ENCODE measurements around the gene L3MBTL3. TPM values are rescaled to one million over a fixed set of nuclear protein-coding genes. Genes with fewer than 3 reads are reported as not detected.

Gene L3MBTL3
- total RNA-seq, 4 donors from 2014 or later, result 8.1 to 18.1 (median 14.2) TPM

DNA sequence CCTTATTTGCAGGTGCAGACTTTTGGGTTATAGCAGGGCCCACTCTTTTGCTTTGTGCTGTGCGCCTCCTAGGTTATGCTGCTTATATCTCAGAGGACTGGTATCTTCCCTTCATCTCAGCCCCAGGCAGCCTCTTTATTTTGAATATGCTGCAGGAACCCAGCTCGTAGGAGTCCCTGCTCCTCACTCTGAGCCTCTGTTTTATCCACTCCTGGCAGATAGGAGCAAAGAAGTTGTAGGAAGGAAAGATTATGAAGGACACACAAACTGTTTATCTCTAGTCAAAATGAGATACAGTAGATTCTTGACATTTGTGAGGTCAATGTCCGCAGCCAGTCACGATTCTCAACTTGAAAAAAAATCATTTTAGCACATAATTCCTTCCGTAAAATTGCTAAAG is 15.6 kb downstream of the L3MBTL3 start:
- intact Hi-C loops (cut with DNase I), result no loop called here
- WGBS, 2 donors, result 90 to 96% methylated on average over 5 of the region's 5 CpGs
- H3K36me3 ChIP-seq, result no peaks in the 10 kb centered on the region
- no peak for TF ChIP-seq POLR2A (IDR thresholded peaks at IDR 0.05)
- TF ChIP-seq, protein P1, sequence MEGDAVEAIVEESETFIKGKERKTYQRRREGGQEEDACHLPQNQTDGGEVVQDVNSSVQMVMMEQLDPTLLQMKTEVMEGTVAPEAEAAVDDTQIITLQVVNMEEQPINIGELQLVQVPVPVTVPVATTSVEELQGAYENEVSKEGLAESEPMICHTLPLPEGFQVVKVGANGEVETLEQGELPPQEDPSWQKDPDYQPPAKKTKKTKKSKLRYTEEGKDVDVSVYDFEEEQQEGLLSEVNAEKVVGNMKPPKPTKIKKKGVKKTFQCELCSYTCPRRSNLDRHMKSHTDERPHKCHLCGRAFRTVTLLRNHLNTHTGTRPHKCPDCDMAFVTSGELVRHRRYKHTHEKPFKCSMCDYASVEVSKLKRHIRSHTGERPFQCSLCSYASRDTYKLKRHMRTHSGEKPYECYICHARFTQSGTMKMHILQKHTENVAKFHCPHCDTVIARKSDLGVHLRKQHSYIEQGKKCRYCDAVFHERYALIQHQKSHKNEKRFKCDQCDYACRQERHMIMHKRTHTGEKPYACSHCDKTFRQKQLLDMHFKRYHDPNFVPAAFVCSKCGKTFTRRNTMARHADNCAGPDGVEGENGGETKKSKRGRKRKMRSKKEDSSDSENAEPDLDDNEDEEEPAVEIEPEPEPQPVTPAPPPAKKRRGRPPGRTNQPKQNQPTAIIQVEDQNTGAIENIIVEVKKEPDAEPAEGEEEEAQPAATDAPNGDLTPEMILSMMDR (IDR thresholded peaks at IDR 0.05), result no peak
- no peak overlapping the region for H3K27ac ChIP-seq
- H3K9me3 ChIP-seq, result no peaks in the 10 kb centered on the region
- H3K27me3 ChIP-seq, result no peaks in the 10 kb centered on the region
- no peak for DNase-seq
- no peak overlapping the region for H3K4me3 ChIP-seq (replicated peaks in 1 of 3)
- H3K4me1 ChIP-seq, result no peaks in the 10 kb centered on the region

DNA sequence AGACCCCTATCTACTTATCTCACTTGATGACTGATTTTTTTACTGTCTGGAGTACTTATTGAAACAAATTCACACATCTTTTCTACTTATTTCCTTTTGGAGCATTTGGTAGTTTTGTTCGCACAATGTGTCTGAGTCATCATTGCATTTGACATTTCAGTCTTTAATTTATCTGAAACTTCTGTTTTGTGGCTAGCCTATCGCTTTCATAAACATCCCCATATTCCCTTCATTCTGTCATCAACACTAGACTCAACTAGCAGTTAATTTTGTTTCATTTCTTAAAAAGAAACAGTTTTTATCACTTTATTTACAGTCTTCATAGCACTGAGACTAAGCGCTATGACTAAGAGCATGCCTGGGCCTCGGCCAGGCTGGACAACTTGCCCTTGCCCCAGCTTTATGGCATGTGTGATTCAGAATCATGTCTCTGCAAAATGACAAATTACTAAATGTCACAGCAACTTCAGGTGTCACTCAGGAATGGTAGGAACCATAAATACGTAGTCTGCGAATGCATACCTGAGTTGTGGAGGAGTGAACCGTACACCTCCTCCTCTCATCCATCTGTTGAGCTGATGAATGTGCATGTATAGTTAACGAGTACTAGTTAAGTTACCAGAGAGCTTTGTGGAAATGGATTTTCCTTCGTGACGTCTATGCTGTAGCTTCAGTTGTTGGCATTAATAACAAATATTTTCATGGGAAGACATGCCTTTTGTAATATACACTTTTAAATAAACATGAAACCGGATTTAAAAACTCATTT is 16.2 kb downstream of the L3MBTL3 start:
- intact Hi-C loops (cut with DNase I), result no loop called here
- Histone ChIP-seq H3K36me3 (no peaks in the 10 kb centered on the region), H3K27me3 (no peaks in the 10 kb centered on the region), H3K9me3 (no peaks in the 10 kb centered on the region), H3K4me1 (no peaks in the 10 kb centered on the region), H3K4me3 (replicated peaks in 1 of 3) (no peak overlapping the region), H3K27ac (no peak overlapping the region)
- TF ChIP-seq, protein P1 (IDR thresholded peaks at IDR 0.05), result no peak
- TF ChIP-seq POLR2A (IDR thresholded peaks at IDR 0.05), result no peak
- no peak for DNase-seq
- 85% methylated on average over 11 of the region's 11 CpGs for WGBS, 2 donors

DNA sequence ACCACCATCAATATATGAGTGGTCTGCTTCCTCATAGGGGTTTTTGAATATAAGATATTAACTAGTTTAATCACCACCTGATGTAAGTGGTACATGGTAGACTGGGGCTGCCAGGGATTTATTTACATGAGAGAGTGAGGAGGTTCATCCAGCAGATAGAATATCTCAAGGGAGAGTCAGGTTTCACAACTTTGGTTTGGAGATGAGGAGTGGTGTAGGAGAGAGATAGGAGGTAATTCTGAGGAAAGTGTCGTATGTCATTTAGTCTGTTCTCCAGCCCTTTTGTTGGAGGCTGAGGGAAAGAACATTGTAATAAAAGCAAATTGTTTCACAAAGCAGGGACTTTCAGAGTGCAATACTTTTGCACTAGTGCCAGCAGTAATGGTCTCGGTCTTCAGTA is 16.8 kb downstream of the L3MBTL3 start:
- intact Hi-C loops (cut with DNase I), result no loop called here
- H3K36me3 ChIP-seq, result no peaks in the 10 kb centered on the region
- TF ChIP-seq, protein P1 (IDR thresholded peaks at IDR 0.05), result no peak
- TF ChIP-seq POLR2A (IDR thresholded peaks at IDR 0.05), result no peak
- no peaks in the 10 kb centered on the region for H3K27me3 ChIP-seq
- no peaks in the 10 kb centered on the region for H3K4me1 ChIP-seq
- H3K4me3 ChIP-seq (replicated peaks in 1 of 3), result no peak overlapping the region
- H3K27ac ChIP-seq, result no peak overlapping the region
- no peak for DNase-seq
- 47 to 62% methylated on average over 2 of the region's 2 CpGs for WGBS, 2 donors
- H3K9me3 ChIP-seq, result no peaks in the 10 kb centered on the region

DNA sequence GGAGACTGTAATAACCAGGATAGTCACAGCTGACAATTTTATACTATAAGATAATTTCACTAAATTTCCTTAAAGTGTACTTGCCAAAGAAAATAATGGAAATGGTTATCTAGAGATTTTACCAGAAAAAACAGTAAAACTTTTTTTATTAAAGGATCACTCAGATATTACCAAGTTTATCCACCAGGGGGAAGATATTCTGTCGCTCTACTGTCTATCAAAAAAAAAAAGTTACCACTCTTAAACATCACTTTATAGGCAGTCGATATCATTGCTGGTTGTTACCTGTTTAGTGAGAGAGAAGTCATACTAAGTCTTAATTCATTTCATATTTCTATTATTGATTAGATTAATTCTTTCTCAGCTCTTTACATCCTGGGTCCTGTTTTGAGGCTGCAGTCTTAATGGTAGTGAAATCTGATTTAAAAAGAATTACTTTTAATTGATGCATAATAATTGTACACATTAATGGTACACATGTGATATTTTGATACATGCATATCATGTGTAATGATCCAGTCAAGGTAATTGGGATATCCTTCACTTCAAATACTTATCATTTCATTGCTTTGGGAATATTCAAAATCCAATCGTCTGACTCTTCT is 18.9 kb downstream of the L3MBTL3 start:
- intact Hi-C loops (cut with DNase I), result no loop called here
- 49 to 79% methylated on average over 3 of the region's 3 CpGs for WGBS, 2 donors
- Histone ChIP-seq H3K36me3 (no peaks in the 10 kb centered on the region), H3K9me3 (no peaks in the 10 kb centered on the region), H3K4me3 (replicated peaks in 1 of 3) (no peak overlapping the region), H3K27me3 (no peaks in the 10 kb centered on the region), H3K4me1 (no peaks in the 10 kb centered on the region), H3K27ac (no peak overlapping the region)
- TF ChIP-seq, protein P1 (IDR thresholded peaks at IDR 0.05), result peak in 3 of 6 experiments; percentile 17 to 48 (median 18)
- TF ChIP-seq POLR2A (IDR thresholded peaks at IDR 0.05), result no peak
- no peak for DNase-seq

DNA sequence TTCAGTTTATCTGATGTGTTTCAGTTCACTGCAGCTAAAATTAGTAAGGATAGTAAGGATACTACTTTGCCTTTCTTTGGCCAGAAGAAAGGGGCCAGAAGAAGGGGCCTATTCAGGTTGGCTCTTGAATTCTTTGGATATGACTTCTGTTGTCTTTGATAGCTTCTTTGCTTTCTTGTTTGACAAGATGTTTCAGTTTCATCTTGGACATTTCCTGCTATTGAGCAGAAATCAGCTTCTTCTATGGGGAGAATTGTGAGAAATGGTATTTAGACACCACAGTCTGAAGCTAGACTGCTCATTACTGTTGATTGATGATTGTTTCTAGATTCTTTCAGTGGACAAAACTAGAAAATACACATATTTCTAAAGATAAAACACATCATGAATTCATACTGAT is 23.2 kb downstream of the L3MBTL3 start:
- no peaks in the 10 kb centered on the region for H3K9me3 ChIP-seq
- no peaks in the 10 kb centered on the region for H3K36me3 ChIP-seq
- H3K4me1 ChIP-seq, result no peaks in the 10 kb centered on the region
- no peak overlapping the region for H3K4me3 ChIP-seq (replicated peaks in 1 of 3)
- intact Hi-C loops (cut with DNase I), result no loop called here
- no peak for DNase-seq
- no peak overlapping the region for H3K27ac ChIP-seq
- TF ChIP-seq POLR2A (IDR thresholded peaks at IDR 0.05), result no peak
- TF ChIP-seq, protein P1 (IDR thresholded peaks at IDR 0.05), result no peak
- no peaks in the 10 kb centered on the region for H3K27me3 ChIP-seq

Measured in thyroid gland (tissue), 4 donors.